ENCODE measurements around the gene ZNF888. TPM values are rescaled to one million over a fixed set of nuclear protein-coding genes. Genes with fewer than 3 reads are reported as not detected.
"Not testable (repeated sequence)": the region's sequence is repeated elsewhere in the genome, so short reads cannot be mapped to it uniquely, and the experiment has no call there.

Gene ZNF888
- total and polyA plus RNA-seq, 10 donors: 2.0 to 7.7 (median 5.0) TPM

- peaks cover 0 to 25% (median 13%) of the 10 kb centered on the region in 6 donors for H3K36me3 ChIP-seq
- no peaks in the 10 kb centered on the region for H3K27me3 ChIP-seq (replicated peaks in 1 of 7)
- peak overlapping the region; percentile 59 to 87 (median 66) for H3K4me3 ChIP-seq
- intact Hi-C loops (cut with DNase I; ENCODE audit: low total_unique reads): no loop called here
- 41 to 65% (median 57%) methylated on average over 18 of the region's 18 CpGs for WGBS, 5 donors
- peak; percentile 78 for DNase-seq
- H3K4me1 ChIP-seq: peaks cover 7 to 35% (median 20%) of the 10 kb centered on the region in 6 donors
- no peaks in the 10 kb centered on the region for H3K9me3 ChIP-seq
- peak overlapping the region; percentile 79 to 91 (median 90) for H3K27ac ChIP-seq
- TF ChIP-seq, protein P1, sequence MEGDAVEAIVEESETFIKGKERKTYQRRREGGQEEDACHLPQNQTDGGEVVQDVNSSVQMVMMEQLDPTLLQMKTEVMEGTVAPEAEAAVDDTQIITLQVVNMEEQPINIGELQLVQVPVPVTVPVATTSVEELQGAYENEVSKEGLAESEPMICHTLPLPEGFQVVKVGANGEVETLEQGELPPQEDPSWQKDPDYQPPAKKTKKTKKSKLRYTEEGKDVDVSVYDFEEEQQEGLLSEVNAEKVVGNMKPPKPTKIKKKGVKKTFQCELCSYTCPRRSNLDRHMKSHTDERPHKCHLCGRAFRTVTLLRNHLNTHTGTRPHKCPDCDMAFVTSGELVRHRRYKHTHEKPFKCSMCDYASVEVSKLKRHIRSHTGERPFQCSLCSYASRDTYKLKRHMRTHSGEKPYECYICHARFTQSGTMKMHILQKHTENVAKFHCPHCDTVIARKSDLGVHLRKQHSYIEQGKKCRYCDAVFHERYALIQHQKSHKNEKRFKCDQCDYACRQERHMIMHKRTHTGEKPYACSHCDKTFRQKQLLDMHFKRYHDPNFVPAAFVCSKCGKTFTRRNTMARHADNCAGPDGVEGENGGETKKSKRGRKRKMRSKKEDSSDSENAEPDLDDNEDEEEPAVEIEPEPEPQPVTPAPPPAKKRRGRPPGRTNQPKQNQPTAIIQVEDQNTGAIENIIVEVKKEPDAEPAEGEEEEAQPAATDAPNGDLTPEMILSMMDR (IDR thresholded peaks at IDR 0.05 in 8 of 11, conservative IDR thresholded peaks at IDR 0.05 in 3 of 11): no peak
- no peak for TF ChIP-seq POLR2AphosphoS5 (IDR thresholded peaks at IDR 0.05)
- TF ChIP-seq POLR2A (IDR thresholded peaks at IDR 0.05): no peak
Observed at GRCh38 chr19:52923778-52924593, 758 bp upstream of the ZNF888 start.

- Histone ChIP-seq H3K27ac (no peak overlapping the region), H3K9me3 (peaks cover 0 to 11% (median 0%) of the 10 kb centered on the region in 8 donors), H3K4me3 (no peak overlapping the region), H3K36me3 (peaks cover 3 to 59% (median 22%) of the 10 kb centered on the region in 6 donors), H3K27me3 (replicated peaks in 1 of 7) (no peaks in the 10 kb centered on the region), H3K4me1 (peaks cover 0 to 16% (median 8%) of the 10 kb centered on the region in 6 donors)
- TF ChIP-seq, protein P1 (IDR thresholded peaks at IDR 0.05 in 8 of 11, conservative IDR thresholded peaks at IDR 0.05 in 3 of 11): no peak
- no peak for TF ChIP-seq POLR2AphosphoS5 (IDR thresholded peaks at IDR 0.05)
- intact Hi-C loops (cut with DNase I; ENCODE audit: low total_unique reads): no loop called here
- DNase-seq: no peak
- WGBS, 5 donors: 94 to 98% (median 97%) methylated on average over 5 of the region's 5 CpGs
Observed at GRCh38 chr19:52917531-52917930, 5.7 kb downstream of the ZNF888 start.

GRCh38 chr19:52910648-52911047, 12.6 kb downstream of the ZNF888 start:
- intact Hi-C loops (cut with DNase I; ENCODE audit: low total_unique reads): no loop called here
- H3K27ac ChIP-seq: no peak overlapping the region
- DNase-seq: no peak
- H3K36me3 ChIP-seq: peaks cover 0 to 99% (median 55%) of the 10 kb centered on the region in 6 donors
- no peaks in the 10 kb centered on the region for H3K4me1 ChIP-seq
- TF ChIP-seq POLR2A (IDR thresholded peaks at IDR 0.05): no peak
- TF ChIP-seq, protein P1 (IDR thresholded peaks at IDR 0.05 in 8 of 11, conservative IDR thresholded peaks at IDR 0.05 in 3 of 11): no peak
- TF ChIP-seq POLR2AphosphoS5 (IDR thresholded peaks at IDR 0.05): no peak
- H3K27me3 ChIP-seq (replicated peaks in 1 of 7): no peaks in the 10 kb centered on the region
- 94 to 100% (median 94%) methylated on average over 1 of the region's 1 CpG for WGBS, 5 donors
- H3K4me3 ChIP-seq: no peak overlapping the region
- peaks cover 0 to 78% (median 51%) of the 10 kb centered on the region in 8 donors for H3K9me3 ChIP-seq

GRCh38 chr19:52904052-52904780, 19.0 kb downstream of the ZNF888 start:
- H3K9me3 ChIP-seq: peaks cover 0 to 53% (median 37%) of the 10 kb centered on the region in 8 donors
- H3K4me3 ChIP-seq; H3K4me1 ChIP-seq; H3K27me3 ChIP-seq (replicated peaks in 1 of 7); DNase-seq; intact Hi-C loops (cut with DNase I; ENCODE audit: low total_unique reads); H3K27ac ChIP-seq: not testable (repeated sequence)
- WGBS, 5 donors: 82 to 91% (median 89%) methylated on average over 14 to 16 of the region's 16 CpGs
- H3K36me3 ChIP-seq: peaks cover 0 to 35% (median 27%) of the 10 kb centered on the region in 6 donors
